ENCODE data around the gene LPCAT3. TPM values are rescaled to one million over a fixed set of nuclear protein-coding genes. Genes with fewer than 3 reads are reported as not detected.

LPCAT3 gene
- total RNA-seq, 4 donors from 2014 or later = 27.5 to 46.3 (median 32.7) TPM

- intact Hi-C loops (cut with DNase I) = no loop called here
- H3K4me3 ChIP-seq = no peak overlapping the region
- 85 to 92% methylated on average over 4 to 10 of the region's 22 CpGs for WGBS, 2 donors
- H3K27me3 ChIP-seq = no peaks in the 10 kb centered on the region
- peaks cover 0 to 34% (median 0%) of the 10 kb centered on the region in 3 donors for H3K36me3 ChIP-seq
- peak overlapping the region in 1 of 4 donors; percentile 82 for H3K27ac ChIP-seq
- no peak for TF ChIP-seq CTCF (IDR thresholded peaks at IDR 0.05)
- no peak for DNase-seq
- H3K9me3 ChIP-seq = no peaks in the 10 kb centered on the region
- peaks cover 16 to 77% (median 39%) of the 10 kb centered on the region in 3 donors for H3K4me1 ChIP-seq
These were observed 62.9 kb downstream of the LPCAT3 start for GRCh38 chr12:6955108-6956020.

- no peaks in the 10 kb centered on the region for H3K27me3 ChIP-seq
- peak overlapping the region in 1 of 4 donors; percentile 61 for H3K4me3 ChIP-seq
- WGBS, 2 donors = 61 to 89% methylated on average over 5 to 10 of the region's 21 CpGs
- H3K36me3 ChIP-seq = peaks cover 0 to 27% (median 0%) of the 10 kb centered on the region in 3 donors
- H3K4me1 ChIP-seq = peaks cover 16 to 77% (median 31%) of the 10 kb centered on the region in 3 donors
- DNase-seq = no peak
- intact Hi-C loops (cut with DNase I) = no loop called here
- TF ChIP-seq CTCF (IDR thresholded peaks at IDR 0.05) (no peak), POLR2A (IDR thresholded peaks at IDR 0.05) (no peak)
- H3K9me3 ChIP-seq = no peaks in the 10 kb centered on the region
- H3K27ac ChIP-seq = peak overlapping the region in 3 of 4 donors; percentile 30 to 88 (median 82)
These were observed 63.8 kb downstream of the LPCAT3 start for GRCh38 chr12:6954316-6955107.

GRCh38 chr12:6953442-6954315, 64.6 kb downstream of the LPCAT3 start:
- peak overlapping the region in 3 of 4 donors; percentile 38 to 61 (median 45) for H3K4me3 ChIP-seq
- peaks cover 0 to 27% (median 0%) of the 10 kb centered on the region in 3 donors for H3K36me3 ChIP-seq
- WGBS, 2 donors = 49 to 69% methylated on average over 15 to 23 of the region's 24 CpGs
- DNase-seq = no peak
- H3K27ac ChIP-seq = peak overlapping the region; percentile 39 to 88 (median 72)
- no peaks in the 10 kb centered on the region for H3K9me3 ChIP-seq
- TF ChIP-seq POLR2A (IDR thresholded peaks at IDR 0.05) = peak in 1 of 4 donors; percentile 72
- no peak for TF ChIP-seq CTCF (IDR thresholded peaks at IDR 0.05)
- H3K27me3 ChIP-seq = no peaks in the 10 kb centered on the region
- intact Hi-C loops (cut with DNase I) = no loop called here
- H3K4me1 ChIP-seq = peaks cover 13 to 76% (median 27%) of the 10 kb centered on the region in 3 donors

- DNase-seq = no peak
- no peaks in the 10 kb centered on the region for H3K27me3 ChIP-seq
- no peak for TF ChIP-seq CTCF (IDR thresholded peaks at IDR 0.05)
- TF ChIP-seq POLR2A (IDR thresholded peaks at IDR 0.05) = no peak
- peak overlapping the region; percentile 39 to 88 (median 72) for H3K27ac ChIP-seq
- 74 to 87% methylated on average over 3 to 11 of the region's 15 CpGs for WGBS, 2 donors
- H3K4me1 ChIP-seq = peaks cover 6 to 69% (median 20%) of the 10 kb centered on the region in 3 donors
- H3K4me3 ChIP-seq = peak overlapping the region; percentile 19 to 61 (median 42)
- intact Hi-C loops (cut with DNase I) = no loop called here
- no peaks in the 10 kb centered on the region for H3K9me3 ChIP-seq
- H3K36me3 ChIP-seq = peaks cover 0 to 27% (median 0%) of the 10 kb centered on the region in 3 donors
These were observed 65.3 kb downstream of the LPCAT3 start for GRCh38 chr12:6952863-6953441.
